DMS114 treated with DMSO at 0.1 percent for 48 hours (cell line): ENCODE results near the gene INF2.

Experiments used
- DNase-seq: peaks from one replicate; lab custom pipeline; 2025; ENCODE audit not compliant: unreplicated experiment; lab: John Stamatoyannopoulos, UW

The INF2 gene

DNA sequence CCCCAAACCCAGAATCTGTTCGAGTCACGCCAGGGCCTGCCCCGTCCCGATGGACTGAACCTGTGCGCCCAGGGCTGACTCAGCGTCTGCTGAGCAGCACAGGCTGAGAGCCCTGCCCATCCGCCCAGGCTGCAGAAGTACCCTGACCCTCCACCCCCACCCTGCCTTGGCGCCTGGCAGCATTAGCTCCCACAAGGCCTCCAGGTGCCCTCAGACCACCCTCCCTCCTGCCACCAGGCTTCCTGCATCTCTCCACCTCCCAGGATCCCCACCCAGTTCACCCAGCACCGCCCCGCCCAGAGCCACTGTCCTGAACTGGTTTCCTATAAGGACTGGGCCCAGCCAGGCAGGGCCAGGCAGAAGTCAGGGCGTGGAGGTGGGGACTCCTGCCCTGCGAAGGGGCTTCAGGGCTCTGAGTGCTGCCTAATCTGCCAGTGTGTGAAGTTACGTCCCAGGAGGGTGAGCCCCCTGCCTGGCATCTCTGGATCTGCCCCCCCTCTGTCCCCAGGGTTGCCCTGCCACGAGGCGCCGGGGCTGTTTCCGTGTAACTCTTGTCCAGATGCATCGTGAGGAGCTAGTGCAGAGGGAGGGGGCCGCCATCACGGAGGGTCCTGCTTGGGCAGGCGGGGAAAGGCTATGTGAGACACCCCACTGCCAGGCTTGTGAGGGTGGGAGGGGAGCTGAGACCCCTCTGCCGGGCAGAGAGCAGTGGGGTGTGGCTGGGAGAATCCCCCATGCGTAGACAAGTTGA lies 43.7 kb downstream of the INF2 start:
- no peak for DNase-seq

DNA sequence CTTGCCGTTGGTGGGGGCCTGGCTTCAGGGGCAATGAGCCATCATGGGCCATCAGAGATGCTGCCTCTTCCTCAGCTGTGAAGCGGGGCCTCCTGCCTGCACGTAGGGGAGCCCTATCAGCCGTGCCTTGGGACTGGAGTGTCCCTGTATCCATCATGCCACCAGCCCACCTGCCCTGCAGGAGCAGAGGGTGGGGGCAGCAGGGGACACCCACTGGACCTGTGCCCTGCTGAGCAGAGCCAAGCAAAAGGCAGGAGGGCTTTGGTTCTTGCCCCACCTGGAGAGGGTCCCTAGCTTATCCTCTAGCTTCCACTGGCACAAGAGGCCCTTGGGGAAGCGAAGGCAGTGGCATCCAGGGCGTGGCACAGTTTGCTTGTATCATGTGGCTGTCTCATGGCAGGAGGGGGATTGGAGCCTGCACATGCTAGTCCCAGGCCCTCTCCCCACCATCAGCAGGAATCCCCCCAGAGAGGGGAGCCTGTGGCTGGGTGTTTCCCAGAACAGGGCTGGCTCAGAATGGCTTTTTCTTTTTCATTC lies 44.7 kb downstream of the INF2 start:
- DNase-seq, result no peak

DNA sequence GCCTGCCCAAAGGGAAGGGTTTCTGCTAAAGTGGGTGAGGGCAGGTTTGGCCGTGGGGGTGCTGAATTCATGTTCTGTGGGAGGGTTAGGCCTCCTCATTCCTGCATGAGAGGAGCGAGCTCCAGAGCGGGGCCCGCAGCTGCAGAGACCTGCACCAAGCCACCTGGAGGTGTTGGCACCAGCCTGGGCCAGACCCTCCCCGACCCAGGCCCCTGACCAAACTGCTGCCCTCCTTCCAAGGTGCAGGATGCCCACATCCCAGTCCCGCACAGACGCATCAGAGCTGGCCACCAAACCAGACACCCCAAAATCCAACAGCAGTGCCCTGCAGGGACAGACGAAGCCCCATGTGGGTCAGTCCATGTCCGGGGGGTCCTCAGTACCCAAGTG lies 45.2 kb downstream of the INF2 start:
- no peak for DNase-seq

DNA sequence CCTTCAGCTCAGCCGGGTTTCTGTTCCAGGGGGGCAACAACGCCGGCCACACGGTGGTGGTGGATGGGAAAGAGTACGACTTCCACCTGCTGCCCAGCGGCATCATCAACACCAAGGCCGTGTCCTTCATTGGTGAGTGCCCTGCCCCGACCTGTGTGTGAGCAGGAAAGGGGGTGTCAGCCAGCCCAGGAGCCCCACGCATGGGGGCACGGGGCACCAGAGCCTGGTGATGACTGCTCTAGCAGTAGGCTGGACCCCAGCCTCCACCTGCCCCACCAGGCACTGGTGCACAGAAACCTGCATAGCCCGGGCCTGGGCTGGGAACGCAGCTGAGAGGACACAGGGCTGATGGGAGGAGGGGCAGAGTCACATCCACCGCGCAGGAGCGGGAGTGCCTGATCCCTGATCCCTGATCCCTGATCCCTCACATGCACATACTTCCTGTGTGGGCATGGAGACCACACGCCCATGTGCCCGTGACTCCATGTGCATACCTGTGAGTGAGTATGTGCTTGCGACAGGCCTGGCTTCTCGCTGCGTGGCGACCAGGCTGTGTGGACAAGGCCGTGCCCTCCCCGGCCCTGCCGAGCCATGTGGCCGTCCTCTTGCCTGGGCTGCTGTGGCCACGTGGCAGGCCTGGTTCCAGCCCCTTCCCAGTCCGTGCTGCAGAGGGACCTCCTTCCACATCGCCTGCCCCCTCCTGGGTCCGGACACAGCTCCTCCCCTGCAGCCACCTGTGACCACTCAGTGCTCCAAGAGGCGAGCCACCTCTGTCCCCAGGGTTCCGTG lies 45.8 kb downstream of the INF2 start:
- DNase-seq, result no peak

DNA sequence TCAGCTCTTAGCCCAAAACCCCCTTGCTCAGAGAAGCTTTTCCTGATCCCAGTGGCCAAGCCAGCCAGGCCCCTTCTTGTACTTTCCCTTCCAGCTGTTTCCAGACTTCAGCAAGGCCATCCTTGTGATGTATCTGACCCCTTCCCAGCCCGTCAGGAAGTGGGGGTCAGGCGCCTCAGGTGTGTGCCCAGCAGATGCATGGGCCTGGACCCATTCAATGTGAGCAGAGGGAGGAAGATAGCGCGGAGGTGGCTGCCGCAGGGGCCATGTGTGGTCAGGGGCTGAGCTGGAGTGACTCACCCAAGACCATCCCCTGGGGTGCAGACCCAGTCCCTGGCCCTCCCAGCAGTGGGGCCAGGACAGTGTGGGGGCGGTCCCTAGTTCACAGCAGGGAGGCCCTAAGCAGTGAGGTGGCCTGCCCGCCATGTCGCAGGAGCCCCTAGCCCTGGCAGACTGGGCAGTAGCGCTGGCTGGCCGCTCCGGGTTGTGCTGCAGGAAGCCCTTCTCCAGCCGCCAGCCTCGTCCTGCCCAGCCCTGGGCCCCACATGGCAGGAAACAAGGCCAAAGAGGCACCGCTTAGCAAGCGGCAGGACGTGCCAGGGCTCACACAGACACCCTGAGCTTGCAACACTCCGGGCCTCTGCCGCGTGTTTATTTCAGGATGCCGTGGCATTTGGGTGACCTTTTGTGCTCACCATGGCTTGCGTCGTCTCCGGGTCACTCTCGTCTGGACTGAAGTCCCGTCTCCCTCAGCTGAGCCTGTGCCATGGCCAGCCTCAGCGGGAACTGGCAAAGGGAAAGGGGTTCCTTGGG lies 46.6 kb downstream of the INF2 start:
- DNase-seq, result no peak

DNA sequence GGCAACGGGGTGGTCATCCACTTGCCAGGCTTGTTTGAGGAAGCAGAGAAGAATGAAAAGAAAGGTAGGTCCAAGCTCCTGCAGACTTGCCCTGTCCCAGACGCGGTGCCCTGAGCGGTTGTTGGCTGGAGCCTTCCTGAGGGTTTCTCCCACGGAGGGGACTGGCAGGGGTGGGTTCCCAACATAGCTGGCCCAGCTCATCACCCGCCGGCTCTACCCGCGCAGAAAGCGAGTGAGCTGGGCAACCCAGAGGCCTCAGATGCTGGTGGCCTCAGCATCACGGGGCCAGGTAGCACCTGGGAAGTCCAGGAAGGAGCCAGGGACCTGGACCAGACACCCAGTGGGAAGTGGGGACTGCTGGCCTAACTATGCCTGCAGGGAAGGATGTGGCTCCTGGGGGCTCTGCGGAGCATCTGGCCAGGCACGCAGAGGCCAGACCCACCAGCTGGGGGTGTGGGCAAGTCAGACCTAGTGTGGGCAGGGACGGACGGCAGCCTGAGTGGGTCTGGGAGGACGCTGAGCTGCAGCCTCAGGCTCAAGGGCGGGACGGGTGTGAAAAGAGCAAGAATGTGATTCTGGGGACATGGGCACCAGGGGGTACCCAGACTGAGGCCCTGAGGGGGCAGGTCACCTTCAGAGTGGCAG lies 49.1 kb downstream of the INF2 start:
- DNase-seq, result no peak

DNA sequence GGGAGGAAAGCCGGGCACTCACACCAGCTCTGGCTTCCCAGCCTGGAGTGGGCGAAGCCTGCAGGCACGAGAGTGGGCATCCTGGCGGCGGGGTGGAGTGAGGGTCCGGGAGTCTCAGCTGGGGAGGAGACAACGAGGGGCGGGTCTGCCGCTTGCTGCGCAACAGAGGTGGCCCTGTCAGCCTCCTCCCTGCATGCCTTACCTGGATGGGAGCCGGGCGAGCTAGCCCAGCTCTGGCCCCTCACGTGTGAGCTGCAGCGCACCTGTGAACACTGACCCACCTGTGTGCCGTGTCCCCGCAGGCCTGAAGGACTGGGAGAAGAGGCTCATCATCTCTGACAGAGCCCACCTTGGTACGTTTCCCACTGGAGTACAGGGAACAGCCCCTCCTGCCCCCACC lies 49.6 kb downstream of the INF2 start:
- no peak for DNase-seq

DNA sequence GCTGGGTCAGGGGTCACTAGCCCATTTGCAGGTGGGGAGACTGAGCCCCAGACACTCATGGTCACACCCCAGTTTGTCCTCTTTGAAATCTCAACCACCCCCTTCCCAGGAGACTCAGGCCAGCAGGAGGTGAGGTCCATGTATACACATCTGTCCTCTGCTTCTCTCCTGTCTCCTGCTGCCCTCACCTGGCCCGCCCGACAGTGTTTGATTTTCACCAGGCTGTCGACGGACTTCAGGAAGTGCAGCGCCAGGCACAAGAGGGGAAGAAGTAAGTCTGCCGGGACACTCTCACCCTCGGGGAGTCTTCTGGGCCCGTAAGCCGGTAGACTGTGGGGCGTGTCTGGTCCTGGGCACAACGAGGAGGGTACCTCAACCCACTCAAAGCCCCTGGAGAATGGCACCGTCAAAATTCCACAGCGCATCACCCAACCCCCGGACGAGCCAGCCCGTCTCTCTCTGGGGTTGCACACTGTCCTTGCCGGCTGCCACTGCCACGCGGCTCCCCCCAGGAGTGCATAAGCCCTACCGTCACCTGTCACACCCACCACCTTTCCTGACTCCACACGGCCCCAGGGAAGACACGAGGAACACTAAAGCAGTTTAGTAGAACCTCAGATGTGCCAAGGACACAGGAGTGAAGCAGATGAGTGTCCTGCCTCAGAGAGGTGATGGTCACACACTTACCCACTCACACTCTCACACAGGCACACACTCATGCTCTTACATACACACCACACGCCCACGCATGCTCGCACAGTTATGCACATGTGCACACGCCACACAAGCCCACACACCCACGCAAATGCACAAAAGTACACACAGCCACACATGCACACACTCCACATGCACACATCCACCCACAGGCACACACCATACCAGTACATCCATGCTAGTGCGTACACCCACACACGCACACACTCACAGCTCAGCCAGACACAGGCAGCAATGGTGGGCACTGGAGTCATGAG lies 50.4 kb downstream of the INF2 start:
- no peak for DNase-seq

DNA sequence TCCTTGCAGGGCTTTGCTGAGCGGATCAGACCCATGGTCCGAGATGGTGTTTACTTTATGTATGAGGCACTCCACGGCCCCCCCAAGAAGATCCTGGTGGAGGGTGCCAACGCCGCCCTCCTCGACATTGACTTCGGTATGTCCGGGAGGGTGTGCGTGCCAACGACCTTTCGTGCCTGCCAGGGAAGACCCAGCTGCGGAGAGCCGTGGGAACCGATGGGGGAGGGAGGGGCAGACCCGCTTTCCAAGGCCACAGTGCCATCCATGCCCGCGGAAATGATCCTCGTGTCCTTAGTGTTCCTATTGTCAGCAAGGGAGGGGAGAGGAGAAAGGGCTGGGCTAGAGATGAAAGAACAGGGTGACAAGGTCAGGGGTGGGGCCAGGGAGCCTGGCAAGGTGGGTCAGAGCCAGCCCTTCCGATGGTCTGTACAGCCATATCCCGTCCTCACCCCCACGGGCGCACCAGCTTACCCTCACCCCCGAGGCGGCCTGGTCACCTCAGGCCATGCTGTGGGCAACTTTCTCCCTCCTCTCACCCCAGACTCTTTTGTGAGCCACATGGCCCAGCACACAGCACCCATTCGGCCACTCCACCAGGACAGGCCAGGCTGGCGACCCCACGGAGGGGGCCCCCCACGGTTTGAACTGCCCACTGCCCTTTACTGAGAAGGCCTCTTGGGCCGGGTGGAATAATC lies 51.8 kb downstream of the INF2 start:
- no peak for DNase-seq

DNA sequence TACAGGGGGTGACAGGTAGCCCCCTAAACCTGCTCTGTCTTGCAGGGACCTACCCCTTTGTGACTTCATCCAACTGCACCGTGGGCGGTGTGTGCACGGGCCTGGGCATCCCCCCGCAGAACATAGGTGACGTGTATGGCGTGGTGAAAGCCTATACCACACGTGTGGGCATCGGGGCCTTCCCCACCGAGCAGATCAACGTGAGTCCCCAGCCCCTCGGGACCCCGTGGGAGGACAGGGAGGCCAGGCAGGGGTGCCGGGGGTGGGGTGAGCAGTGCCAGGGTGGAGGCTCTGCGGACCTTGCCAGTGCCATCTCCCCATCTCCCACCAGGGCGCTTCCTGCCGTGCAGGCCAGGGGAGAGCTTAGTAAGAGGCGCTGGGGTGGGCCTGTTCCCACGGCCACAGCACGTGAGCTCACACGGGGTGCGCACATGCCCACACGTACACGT lies 52.4 kb downstream of the INF2 start:
- no peak for DNase-seq

DNA sequence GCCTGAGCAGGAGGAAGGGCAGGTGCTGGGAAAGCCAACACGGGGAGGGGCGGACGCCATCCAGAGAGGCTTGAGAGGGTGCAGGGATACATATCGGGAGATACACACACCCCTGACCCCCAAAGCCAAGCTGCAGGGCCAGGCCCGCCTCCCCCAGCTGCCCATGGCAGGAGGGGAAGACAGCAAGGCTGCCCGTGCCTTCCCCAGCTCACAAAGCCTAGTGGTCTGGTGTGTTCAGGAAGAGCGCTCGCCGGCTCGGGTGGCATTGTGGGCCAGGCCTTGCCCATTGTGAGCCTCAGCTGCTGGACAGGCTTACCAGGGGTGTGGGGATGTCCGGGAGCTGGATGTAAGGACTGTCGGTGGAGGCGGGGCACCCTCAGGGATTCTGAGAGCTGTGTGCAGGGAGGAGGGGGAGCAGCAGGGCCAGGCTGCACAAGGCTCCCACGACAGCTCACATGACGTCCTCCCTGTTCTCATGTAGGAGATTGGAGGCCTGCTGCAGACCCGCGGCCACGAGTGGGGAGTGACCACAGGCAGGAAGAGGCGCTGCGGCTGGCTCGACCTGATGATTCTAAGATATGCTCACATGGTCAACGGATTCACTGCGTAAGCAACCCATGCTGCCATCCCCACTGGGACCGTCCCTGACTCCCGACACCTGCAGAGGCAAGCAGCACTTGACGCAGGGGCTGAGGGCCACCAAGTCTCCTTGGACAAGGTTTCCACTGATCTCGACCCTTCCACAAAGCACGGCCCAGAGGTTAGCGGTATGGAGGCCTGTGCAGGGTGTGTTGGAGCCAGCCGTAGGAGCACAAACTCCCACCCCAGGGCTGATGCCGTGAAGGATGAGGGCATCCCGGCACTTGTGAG lies 53.4 kb downstream of the INF2 start:
- no peak for DNase-seq

DNA sequence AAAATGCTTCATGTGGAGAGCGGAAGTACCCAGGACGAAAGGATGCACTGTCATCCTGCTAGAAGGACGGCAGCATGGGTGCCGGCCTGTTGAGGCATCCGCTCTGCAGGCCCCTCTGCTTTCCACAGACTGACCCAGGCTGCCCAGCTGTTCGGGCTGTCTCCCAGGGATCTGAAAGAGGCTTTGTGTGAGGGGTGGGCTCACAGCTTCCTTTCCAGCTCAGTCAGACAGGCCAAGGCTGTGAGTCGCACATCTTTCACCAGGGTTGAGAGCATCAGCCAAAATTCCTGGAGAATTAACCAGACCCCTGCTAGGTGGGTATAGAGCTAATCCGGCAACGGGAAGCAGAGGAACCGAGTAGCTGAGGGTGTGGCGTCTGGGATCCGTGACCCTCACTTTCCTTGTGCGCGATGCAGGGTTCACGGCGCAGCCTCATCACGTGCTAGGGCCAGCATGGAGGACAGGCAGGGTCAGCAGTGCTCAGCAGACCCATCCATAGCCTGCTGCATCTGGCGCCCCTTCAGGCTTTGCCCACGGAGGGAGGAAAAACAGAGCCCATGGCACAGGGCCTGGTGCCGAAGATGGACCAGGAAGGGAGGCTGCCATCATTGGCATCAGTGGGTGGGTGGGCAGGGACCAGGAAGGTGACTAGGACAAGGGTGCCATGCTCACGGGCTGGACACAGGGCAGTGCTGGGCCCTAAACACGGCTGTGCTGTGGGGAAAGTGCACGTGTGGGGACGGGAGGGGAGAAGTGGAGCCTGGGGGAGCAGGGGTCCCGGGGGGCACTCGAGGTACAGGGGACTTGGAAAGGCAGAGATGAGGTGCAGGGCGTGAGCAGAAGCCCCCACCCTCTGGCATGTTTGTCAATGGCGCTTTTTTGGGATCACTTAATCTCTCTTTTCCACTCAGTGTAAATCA lies 54.3 kb downstream of the INF2 start:
- no peak for DNase-seq

DNA sequence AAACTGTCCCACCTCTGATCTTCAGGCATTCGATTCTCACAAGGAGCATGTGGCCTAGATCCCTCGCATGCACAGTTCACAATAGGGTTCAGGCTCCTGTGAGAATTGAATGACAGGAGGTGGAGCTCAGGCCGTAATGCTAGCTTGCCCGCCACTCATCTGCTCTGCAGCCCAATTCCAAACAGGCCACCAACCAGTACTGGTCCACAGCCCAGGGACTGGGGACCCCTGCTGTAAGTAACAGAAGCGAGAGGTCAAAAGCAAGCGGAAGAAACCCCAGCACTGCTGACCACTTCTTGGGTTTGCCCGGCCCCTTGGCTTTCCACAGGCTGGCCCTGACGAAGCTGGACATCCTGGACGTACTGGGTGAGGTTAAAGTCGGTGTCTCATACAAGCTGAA lies 55.1 kb downstream of the INF2 start:
- DNase-seq, result no peak

DNA sequence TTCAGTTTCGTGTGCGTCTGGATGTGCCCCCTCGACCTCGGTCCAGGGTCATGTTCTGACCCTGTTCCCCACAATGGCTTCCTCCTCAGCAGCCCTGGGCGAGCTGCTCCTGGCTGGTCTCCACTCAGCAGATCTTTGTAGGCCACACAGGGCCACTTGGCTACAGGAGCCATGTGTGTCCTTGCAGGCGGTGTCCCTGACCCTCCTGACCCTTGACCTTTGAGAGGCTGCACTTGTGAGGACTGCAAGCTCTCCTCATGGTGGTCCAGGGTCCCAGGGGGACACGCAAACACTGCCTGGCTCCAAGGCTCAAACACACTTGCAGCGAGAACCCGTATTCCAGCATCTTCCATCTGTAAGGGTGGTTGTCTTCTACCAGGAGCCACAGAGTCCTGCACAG lies 56.0 kb downstream of the INF2 start:
- no peak for DNase-seq

DNA sequence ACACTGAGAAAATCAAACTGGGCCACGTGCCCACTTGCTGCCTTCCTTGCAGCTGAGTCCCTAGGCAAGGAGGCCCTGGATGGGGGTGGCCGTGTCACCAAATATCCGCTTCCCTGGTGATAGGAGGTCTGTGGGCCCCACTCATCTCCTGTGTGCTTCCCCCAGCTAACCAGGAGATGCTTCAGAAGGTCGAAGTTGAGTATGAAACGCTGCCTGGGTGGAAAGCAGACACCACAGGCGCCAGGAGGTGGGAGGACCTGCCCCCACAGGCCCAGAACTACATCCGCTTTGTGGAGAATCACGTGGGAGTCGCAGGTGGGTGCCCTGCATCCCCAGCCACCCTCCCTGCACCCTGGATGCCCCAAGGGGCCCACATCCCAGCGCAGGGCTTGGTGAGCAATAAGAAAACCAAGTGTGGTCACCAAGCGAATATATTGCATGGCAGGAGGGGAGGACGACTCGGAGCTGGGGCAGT lies 56.7 kb downstream of the INF2 start:
- no peak for DNase-seq

DNA sequence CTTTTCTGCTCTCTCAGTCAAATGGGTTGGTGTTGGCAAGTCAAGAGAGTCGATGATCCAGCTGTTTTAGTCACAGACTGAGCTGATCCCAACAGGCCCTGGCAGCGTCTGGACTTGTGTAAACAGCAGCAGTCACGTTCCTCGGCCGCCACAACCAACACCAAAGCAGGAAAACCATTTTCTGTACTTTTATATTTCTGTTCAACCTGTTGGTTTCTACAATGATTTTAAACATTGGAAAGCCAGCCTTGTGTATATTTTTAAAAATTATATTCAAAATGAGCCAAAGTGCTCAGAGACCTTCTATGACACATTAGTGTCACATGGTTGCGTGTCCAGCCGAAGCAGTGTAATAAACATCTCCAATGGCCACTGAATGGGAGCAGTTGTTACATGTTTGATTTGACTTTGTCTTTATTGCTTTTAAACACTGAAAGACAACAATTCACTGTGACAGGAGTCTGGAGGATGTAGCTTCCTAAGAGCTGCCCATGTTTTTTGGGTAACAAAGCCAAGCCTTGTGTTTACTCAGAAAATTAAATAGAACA lies 57.6 kb downstream of the INF2 start:
- DNase-seq, result no peak

DNA sequence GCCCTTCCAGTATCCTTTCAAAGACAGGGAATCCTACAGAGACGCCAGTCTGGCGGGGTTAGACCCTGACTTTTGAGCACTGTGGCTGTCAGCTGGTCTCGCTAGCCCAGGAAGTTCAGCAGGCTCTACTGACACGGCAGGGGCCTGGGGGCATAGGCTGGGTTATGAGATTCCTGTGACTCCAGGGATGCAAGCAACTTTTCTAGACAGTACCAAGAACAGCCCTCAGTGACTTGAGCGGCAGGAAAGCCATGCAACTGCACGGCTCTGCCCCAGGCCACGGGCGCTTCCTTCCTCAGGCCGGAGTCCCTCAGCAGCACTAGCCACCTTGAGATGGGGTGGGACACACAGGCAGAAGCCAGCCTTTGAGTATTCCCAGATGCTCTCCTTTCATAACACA lies 58.5 kb downstream of the INF2 start:
- no peak for DNase-seq
